GM18505 (cell line): ENCODE data around the gene HAUS3.

Source experiments
- ATAC-seq: cut with Tn5 transposase; IDR thresholded peaks from one replicate; pipeline ENCODE4 v1.9.1; 2021; ENCODE audit not compliant: unreplicated experiment
- POLR2A ChIP-seq: IDR thresholded peaks from 4 replicates; pipeline ENCODE4 v1.6.1; 2011; ENCODE audit warnings: borderline replicate concordance; ENCODE audit not compliant: insufficient read depth, insufficient read length; ENCODE audit errors: extremely low read depth

HAUS3 gene

DNA sequence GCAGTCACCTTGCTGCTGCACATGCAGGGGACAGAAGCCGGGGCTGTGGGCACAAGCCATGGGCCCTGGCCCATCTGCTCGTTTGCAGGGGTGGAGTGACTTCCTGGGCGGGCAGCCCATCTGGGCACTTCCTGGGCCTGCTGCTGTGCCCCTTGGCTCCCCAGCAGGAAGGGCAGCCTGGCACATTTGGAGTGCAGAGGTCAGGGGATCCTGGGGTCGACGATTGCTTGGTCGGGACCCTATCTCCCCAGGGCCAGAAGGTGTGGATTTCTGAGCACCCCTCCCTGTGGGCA lies 30.9 kb upstream of the HAUS3 start:
- no peak for ATAC-seq
- no peak for TF ChIP-seq POLR2A

DNA sequence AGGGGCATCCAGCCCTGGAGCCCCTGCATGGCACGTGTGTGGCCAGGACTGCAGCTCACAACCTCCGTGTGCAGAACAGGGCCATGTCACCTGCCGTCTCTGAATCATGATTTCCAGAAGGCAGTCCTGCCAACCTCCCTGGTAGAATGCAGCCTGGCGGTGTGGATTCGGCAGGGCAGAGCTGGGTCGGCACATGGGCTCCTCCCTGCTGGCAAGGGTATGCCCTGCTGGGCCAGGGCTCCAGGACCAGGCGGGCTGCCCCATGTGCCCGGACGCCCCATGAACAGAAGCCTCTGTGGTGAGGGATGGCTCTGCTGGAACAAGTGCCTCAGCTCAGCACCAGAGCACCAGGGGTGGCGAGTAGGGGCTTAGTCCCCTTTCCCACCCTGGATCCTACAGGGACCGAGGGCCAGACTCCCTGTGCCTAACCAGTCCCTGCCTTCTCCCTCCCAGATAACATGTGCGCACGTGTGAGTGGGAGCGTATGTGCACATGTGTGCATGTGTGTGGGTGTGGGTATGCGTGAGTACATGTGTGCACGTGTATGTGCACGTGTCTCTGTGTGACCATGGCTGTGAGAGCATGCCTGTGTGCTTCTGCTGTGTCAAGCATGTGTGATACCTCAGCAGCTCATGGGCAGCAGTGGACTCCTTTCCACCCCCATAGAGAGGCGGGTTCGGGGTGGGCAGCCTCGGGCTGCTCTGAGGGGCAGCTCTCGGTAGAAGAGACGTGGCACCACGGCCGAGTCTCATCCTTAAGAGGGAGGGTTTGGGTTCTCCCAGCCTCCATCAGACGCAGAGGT lies 30.3 kb upstream of the HAUS3 start:
- TF ChIP-seq POLR2A: no peak
- no peak for ATAC-seq

DNA sequence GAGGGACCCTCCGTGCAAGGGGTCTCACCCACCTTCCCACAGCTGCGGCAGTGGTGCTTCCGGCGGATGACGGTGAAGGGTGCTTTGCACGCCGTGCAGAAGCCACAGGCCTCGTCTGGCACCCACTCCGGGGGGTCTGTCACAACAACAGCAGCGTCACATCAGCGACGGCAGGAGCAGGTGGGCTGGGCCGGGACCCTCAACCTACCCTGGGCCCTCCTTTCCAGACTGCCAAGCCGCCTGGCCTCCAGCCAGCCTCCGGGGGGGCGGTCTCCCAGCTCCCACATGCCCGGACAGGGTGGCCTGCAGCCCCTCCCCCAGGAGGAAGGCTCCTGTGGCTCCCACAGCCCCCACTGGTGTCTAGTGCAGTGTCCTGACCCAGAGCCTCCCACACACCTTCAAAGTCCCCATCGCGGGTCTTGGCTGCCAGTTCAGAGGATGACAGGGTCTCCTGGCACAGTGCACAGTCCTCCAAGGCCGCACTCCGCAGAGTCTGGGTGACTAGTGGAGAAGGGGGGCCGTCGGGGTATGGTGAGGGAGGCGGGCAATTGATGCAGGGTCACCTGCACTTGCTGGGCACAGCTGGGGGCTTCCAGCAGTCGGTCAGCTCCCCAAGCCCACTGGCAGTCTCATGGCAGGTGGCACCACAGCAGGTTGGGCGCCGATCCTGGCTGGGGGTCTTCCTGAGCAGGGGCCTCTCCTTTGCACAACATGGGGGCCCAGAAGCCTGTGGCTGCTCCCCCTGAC lies 29.5 kb upstream of the HAUS3 start:
- ATAC-seq: no peak
- TF ChIP-seq POLR2A: no peak

DNA sequence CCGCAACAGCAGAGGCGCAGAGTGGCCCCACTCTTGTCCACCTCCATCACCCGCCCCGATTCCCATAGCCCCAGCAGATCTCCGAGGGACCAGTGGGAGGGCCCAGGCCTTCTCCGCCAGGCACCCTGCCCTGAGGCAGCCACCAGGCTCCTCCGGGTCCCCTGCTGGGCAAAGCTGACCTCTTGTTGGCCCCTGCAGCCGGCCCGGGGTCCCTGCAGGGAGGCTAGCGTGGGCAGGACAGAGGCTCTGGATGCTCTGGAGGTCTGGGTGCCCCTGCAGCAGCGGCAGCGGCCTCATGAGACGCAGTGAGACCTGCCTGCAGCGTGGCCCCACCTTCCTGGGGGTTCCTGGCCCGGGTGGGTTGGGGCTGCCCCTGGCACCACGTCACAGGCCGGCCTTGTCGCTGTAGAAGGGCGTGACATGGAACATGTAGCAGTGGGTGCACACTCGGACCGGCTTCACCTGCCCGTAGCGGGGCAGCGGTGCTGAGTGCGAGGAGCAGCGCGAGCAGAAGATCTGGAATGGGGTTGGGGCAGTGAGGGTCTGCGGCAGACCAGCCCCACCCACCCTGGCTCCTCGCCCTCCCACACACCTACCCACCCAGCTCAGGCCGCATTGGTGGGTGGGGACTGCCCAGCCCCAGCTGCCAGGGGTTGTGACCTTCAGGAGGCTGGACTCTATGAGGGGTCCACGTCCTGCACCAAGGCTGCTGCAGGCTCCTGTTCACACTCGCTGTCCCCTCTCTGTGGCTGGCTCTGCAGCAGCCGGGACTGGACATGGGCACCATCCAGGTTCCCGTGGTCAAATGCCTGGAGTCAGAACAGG lies 28.6 kb upstream of the HAUS3 start:
- no peak for ATAC-seq
- TF ChIP-seq POLR2A: no peak

DNA sequence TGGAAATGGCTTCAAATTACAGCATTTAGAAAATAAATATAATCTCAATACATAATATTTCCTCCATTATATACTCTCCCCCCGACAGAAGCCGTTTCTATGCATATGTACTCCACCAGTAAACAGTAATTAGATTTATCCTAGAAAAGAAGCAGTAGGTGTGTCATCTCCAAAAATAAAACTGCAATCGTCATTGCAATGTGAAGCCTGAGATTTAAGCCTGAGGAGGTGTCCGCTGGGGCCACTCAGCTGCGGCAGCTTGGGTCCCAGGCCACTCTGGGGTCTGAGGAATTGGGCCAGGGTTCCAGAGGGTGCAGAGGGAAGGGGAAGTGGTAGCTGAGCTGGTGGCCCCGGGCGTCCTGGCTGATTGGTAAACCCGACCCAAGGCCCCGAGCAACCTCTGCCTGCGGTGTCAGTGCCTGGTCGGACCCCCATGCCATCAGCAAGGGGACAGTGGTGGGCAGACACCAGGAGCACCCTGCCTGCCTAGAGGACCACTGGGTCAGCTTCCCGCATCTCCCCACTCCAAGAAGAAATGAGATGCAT lies 27.8 kb upstream of the HAUS3 start:
- no peak for ATAC-seq
- no peak for TF ChIP-seq POLR2A

DNA sequence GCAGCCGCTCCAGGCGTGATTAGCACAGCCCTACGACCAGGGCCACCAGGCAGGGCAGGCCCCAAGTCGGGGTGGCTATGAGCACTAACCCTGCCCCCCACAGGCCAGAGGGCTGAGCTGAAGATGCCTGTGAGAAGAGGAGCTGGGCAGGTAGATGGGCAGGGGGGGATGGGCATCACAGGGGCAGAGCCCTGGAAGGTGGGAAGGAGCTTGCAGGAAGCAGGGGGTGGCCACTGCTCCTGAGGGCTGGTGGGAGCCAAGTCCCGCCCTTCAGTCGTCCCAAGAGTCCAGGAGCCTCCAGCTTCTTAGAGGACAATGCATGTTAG lies 27.2 kb upstream of the HAUS3 start:
- TF ChIP-seq POLR2A: no peak
- no peak for ATAC-seq

DNA sequence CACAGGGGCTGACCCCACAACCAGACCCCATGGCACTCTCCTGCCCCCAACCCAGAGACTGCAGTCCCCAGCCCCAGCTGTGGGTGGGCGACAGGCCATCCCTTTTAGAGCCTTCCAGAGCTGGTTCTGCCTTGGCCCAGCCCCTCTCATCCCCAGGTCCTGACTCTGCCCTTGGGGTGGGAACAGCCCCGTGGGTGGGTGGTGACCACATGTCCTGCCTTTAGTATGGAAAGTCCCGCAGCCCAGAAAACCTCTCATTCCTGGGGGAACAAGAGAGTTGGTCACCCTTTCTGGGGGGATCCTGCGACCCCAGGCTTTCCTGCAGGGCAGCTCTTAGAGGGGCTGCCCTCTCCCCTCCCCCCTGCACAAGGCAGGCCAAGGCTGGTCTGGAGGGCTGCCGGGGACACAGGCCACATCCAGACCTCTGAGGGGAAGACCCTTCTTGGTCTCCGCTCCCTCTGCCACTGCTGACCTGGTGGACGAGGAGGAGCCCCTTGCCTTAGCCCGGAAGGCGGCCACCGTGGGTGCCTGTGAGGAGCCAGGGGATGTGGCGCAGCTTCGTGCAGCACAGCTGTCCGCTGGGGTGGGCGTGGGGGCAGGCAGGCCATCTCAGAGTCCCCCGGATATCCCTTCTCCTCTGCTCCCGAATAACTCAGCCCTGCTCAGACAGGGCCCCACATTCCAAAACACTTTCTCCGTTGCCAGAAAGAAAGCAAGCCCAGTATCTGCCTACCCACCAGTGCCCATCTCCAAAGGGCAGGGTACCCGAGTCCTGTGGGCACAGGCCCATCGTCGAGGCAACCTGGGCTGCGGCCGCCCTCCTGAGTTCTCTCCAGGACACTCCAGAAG lies 26.7 kb upstream of the HAUS3 start:
- TF ChIP-seq POLR2A: no peak

DNA sequence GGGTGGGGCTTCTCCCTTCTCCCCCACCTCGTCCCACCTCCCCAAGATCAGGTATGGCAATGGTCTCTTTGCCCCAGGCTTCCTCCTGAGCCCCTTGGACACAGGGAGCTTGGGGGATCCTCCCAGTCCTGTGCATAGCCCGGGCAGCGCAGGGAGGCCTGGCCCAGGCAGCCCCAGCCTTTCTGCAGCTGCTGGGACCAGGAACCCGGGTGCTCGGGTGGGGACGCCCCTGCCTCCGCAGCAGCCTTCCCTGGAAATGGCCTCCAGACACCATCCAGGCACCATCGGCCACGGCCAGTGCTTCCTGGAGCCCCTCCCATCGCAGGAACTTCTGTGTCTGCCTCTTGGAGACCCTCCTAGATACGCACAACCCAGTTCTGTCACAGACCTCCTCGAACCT lies 25.9 kb upstream of the HAUS3 start:
- no peak for ATAC-seq
- TF ChIP-seq POLR2A: no peak

More for the DNA sequence above, 26.7 kb upstream of the HAUS3 start:
- ATAC-seq: no peak

DNA sequence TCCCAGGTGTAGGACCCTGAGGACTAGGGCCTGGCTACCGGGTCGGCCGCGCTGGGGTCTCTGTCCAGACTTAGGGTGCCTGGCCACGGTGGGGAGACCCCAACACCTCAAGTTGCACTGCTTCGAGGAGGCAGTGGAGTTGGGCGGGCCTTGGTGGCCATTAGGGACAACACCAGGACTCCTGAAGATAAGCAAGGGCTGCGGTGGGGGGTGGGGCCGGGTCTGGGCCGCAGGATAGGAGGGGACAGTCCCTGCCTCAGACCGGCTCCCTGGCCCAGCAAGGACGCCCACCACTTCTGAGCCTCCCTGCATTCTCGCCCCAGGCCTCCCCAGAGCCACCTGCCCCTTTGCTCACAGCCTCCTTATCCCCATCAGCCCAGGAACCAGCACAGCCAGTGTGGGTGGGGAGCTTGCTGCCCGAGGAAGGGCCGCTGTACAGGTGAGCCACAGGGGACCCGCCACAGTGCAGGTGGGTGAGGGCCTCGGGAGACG lies 25.4 kb upstream of the HAUS3 start:
- TF ChIP-seq POLR2A: no peak

DNA sequence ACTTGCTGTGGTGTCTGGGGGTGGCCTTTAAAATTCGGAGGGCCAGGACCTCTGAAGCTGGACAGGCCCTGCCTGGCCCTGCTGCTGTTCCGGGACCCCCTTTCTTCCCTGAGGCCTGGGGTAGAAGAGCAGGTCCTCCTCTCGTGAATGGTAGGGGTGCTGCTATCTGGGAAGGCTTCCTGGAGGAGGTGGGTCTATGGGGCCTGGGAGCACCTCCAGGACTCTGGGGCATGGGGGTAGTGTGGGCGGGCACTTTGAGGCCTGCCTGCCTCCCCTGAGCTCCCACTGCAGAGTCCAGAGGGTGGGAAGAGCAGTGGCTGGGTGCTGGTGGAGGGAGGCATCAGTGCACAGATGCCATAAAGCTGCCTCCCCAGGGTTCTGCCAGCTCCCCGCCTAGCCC lies 24.9 kb upstream of the HAUS3 start:
- no peak for TF ChIP-seq POLR2A
- ATAC-seq: no peak

More for the DNA sequence above, 25.4 kb upstream of the HAUS3 start:
- ATAC-seq: no peak

DNA sequence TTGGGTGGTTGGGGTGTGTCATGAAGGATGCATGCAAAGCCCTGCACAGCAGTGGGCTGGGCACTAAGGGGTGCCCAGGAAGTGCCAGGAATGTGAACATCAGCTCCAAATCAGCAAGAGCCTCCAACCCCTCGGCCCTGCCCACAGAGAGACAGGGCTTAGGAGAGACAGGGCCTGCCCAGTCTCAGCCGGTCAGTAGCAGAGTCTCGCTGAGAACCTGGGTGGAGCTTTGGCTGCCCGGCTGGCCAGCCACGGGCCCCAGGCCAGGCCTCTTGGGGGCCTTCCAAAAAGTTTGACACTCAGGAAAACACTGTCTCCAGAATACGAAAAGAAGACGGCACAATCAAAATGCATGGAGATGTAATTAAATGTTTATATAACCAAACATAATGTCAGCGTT lies 24.3 kb upstream of the HAUS3 start:
- TF ChIP-seq POLR2A: no peak
- no peak for ATAC-seq
